CD1c-positive myeloid dendritic cell (primary cell): ENCODE measurements around the gene AMOT.
"Not testable (repeated sequence)": the region's sequence is repeated elsewhere in the genome, so short reads cannot be mapped to it uniquely, and the experiment has no call there.

ENCODE experiments used
- DNase-seq: peaks from one replicate; pipeline ENCODE4 v3.0.0-alpha.2; 2016; ENCODE audit errors: extremely low spot score

Gene AMOT

GRCh38 chrX:112840382-112841113, at the start of gene AMOT:
AMOT (minus strand) TSS chrX:112840831; CDS start chrX:112823126, 17,705 bp downstream.
- DNase-seq, result peak; percentile 46

GRCh38 chrX:112889400-112889799, 48.8 kb upstream of the AMOT start:
- no peak for DNase-seq

- DNase-seq, result no peak
Measured at GRCh38 chrX:112888916-112889315, 48.3 kb upstream of the AMOT start.

GRCh38 chrX:112877771-112878173, 37.1 kb upstream of the AMOT start:
- DNase-seq, result no peak

GRCh38 chrX:112874614-112875013, 34.0 kb upstream of the AMOT start:
- DNase-seq, result no peak

GRCh38 chrX:112874175-112874574, 33.5 kb upstream of the AMOT start:
- no peak for DNase-seq

- no peak for DNase-seq
Measured at GRCh38 chrX:112868586-112868985, 28.0 kb upstream of the AMOT start.

- no peak for DNase-seq
Measured at GRCh38 chrX:112867570-112867969, 26.9 kb upstream of the AMOT start.

GRCh38 chrX:112866175-112866574, 25.5 kb upstream of the AMOT start:
- DNase-seq, result no peak

- no peak for DNase-seq
Measured at GRCh38 chrX:112865464-112866025, 24.9 kb upstream of the AMOT start.

- DNase-seq, result no peak
Measured at GRCh38 chrX:112863850-112864249, 23.2 kb upstream of the AMOT start.

- no peak for DNase-seq
Measured at GRCh38 chrX:112857478-112857878, 16.8 kb upstream of the AMOT start.

GRCh38 chrX:112854901-112855300, 14.3 kb upstream of the AMOT start:
- not testable (repeated sequence) for DNase-seq

- DNase-seq, result no peak
Measured at GRCh38 chrX:112852851-112853250, 12.2 kb upstream of the AMOT start.

- peak; percentile 15 for DNase-seq
Measured at GRCh38 chrX:112851806-112852205, 11.2 kb upstream of the AMOT start.

- no peak for DNase-seq
Measured at GRCh38 chrX:112851161-112851779, 10.6 kb upstream of the AMOT start.

GRCh38 chrX:112849016-112849415, 8.4 kb upstream of the AMOT start:
- no peak for DNase-seq

GRCh38 chrX:112846782-112847181, 6.2 kb upstream of the AMOT start:
- DNase-seq, result no peak

GRCh38 chrX:112846187-112846586, 5.6 kb upstream of the AMOT start:
- DNase-seq, result no peak

GRCh38 chrX:112844250-112844649, 3.6 kb upstream of the AMOT start:
- DNase-seq, result no peak

- DNase-seq, result no peak
Measured at GRCh38 chrX:112841820-112842157, 1.2 kb upstream of the AMOT start.

GRCh38 chrX:112841114-112841819, 636 bp upstream of the AMOT start:
- DNase-seq, result peak; percentile 84

- DNase-seq, result no peak
Measured at GRCh38 chrX:112839856-112840255, 775 bp downstream of the AMOT start.
